IMR-90 (cell line): Measurements from ENCODE around the gene SAMD5.

Experiments
- CEBPB ChIP-seq: IDR thresholded peaks from 2 replicates; pipeline ENCODE4 v1.6.1; 2012; ENCODE audit warnings: low read depth, low read length, improper control_type of control experiment
- FOS ChIP-seq: fragments of 150-350 bp; IDR thresholded peaks from 2 replicates; pipeline ENCODE4 v1.6.1; 2016; ENCODE audit warnings: low read depth, low read length
- MAFK ChIP-seq: IDR thresholded peaks from 2 replicates; pipeline ENCODE4 v1.6.1; 2012; ENCODE audit warnings: low read depth, low read length, improper control_type of control experiment
- POLR2A ChIP-seq: IDR thresholded peaks from 2 replicates; pipeline ENCODE4 v1.6.1; 2012; ENCODE audit warnings: mild to moderate bottlenecking, low read depth, low read length
- SMC3 ChIP-seq: fragments of 150-350 bp; IDR thresholded peaks from 2 replicates; pipeline ENCODE4 v1.6.1; 2016; ENCODE audit warnings: low read depth, mild to moderate bottlenecking, antibody characterized with exemption, low read length, moderate library complexity
- TF ChIP-seq, protein P1 (sequence below): conservative IDR thresholded peaks from 2 replicates; pipeline ENCODE4 v1.5.1; 2012; ENCODE audit warnings: mild to moderate bottlenecking, low read depth, low read length, improper control_type of control experiment

DNA sequence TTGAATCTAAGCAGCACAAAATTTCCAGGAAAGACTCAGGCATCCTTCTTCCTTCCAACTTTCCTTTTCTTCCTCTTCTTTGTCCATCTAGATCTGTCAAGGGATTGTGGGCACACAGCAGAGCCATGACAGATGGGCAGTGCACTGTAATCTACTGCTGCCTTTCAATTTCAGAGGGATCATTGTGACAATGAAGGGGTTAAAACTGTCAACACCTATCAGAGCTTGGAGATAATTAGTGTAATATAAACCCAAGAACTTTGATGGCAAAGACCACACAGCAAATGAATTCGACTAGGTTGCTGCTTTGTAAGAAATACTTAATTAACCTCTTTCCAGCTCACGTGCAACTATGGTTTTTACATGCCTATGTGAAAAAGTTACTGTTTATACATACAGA lies 55.0 kb downstream of the SAMD5 start:
- no peak for TF ChIP-seq CEBPB
- TF ChIP-seq FOS: no peak
- TF ChIP-seq MAFK: no peak
- no peak for TF ChIP-seq POLR2A
- no peak for TF ChIP-seq SMC3
- TF ChIP-seq, protein P1, sequence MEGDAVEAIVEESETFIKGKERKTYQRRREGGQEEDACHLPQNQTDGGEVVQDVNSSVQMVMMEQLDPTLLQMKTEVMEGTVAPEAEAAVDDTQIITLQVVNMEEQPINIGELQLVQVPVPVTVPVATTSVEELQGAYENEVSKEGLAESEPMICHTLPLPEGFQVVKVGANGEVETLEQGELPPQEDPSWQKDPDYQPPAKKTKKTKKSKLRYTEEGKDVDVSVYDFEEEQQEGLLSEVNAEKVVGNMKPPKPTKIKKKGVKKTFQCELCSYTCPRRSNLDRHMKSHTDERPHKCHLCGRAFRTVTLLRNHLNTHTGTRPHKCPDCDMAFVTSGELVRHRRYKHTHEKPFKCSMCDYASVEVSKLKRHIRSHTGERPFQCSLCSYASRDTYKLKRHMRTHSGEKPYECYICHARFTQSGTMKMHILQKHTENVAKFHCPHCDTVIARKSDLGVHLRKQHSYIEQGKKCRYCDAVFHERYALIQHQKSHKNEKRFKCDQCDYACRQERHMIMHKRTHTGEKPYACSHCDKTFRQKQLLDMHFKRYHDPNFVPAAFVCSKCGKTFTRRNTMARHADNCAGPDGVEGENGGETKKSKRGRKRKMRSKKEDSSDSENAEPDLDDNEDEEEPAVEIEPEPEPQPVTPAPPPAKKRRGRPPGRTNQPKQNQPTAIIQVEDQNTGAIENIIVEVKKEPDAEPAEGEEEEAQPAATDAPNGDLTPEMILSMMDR: no peak
